ENCODE results near the gene STK36. TPM values are rescaled to one million over a fixed set of nuclear protein-coding genes. Genes with fewer than 3 reads are reported as not detected.
A peak's percentile ranks its signal among the peaks of the same experiment; 100 is the strongest.

The STK36 gene
- total and polyA plus RNA-seq, 9 donors: 18.8 to 32.3 (median 25.7) TPM

- Histone ChIP-seq H3K27me3 (ENCODE audit: control insufficient read depth, insufficient read depth, low read length) (no peaks in the 10 kb centered on the region), H3K36me3 (ENCODE audit: control insufficient read depth, insufficient read depth, low read length) (peaks cover 13% of the 10 kb centered on the region), H3K27ac (ENCODE audit: low read length) (no peak overlapping the region), H3K4me1 (ENCODE audit: control insufficient read depth, insufficient read depth, low read length) (peaks cover 5% of the 10 kb centered on the region), H3K9me3 (replicated peaks; ENCODE audit: control insufficient read depth, low read depth, low read length) (no peaks in the 10 kb centered on the region), H3K4me3 (ENCODE audit: low read length) (no peak overlapping the region)
- peak; percentile 31 for DNase-seq
- no CpG with 5 or more reads among the region's 4 CpGs for WGBS (ENCODE audit: insufficient coverage)
Observed at GRCh38 chr2:218716070-218716469, 44.2 kb downstream of the STK36 start.

- Histone ChIP-seq H3K4me3 (ENCODE audit: low read length) (no peak overlapping the region), H3K27me3 (ENCODE audit: control insufficient read depth, insufficient read depth, low read length) (no peaks in the 10 kb centered on the region), H3K27ac (ENCODE audit: low read length) (no peak overlapping the region), H3K4me1 (ENCODE audit: control insufficient read depth, insufficient read depth, low read length) (no peaks in the 10 kb centered on the region), H3K36me3 (ENCODE audit: control insufficient read depth, insufficient read depth, low read length) (peaks cover 13% of the 10 kb centered on the region), H3K9me3 (replicated peaks; ENCODE audit: control insufficient read depth, low read depth, low read length) (no peaks in the 10 kb centered on the region)
- WGBS (ENCODE audit: insufficient coverage): 100% methylated on average over 1 of the region's 3 CpGs
- DNase-seq: no peak
Observed at GRCh38 chr2:218717262-218717661, 45.4 kb downstream of the STK36 start.

- Histone ChIP-seq H3K27me3 (ENCODE audit: control insufficient read depth, insufficient read depth, low read length) (no peaks in the 10 kb centered on the region), H3K4me3 (ENCODE audit: low read length) (no peak overlapping the region), H3K27ac (ENCODE audit: low read length) (no peak overlapping the region), H3K36me3 (ENCODE audit: control insufficient read depth, insufficient read depth, low read length) (peaks cover 13% of the 10 kb centered on the region), H3K4me1 (ENCODE audit: control insufficient read depth, insufficient read depth, low read length) (no peaks in the 10 kb centered on the region), H3K9me3 (replicated peaks; ENCODE audit: control insufficient read depth, low read depth, low read length) (no peaks in the 10 kb centered on the region)
- DNase-seq: no peak
- 100% methylated on average over 1 of the region's 7 CpGs for WGBS (ENCODE audit: insufficient coverage)
Observed at GRCh38 chr2:218718058-218718457, 46.2 kb downstream of the STK36 start.

GRCh38 chr2:218719457-218719856, 47.6 kb downstream of the STK36 start:
- 82% methylated on average over 2 of the region's 3 CpGs for WGBS (ENCODE audit: insufficient coverage)
- no peaks in the 10 kb centered on the region for H3K27me3 ChIP-seq (ENCODE audit: control insufficient read depth, insufficient read depth, low read length)

GRCh38 chr2:218720048-218721041, 48.5 kb downstream of the STK36 start:
- no peaks in the 10 kb centered on the region for H3K27me3 ChIP-seq (ENCODE audit: control insufficient read depth, insufficient read depth, low read length)
- H3K9me3 ChIP-seq (replicated peaks; ENCODE audit: control insufficient read depth, low read depth, low read length): no peaks in the 10 kb centered on the region
- H3K27ac ChIP-seq (ENCODE audit: low read length): no peak overlapping the region
- no peak overlapping the region for H3K4me3 ChIP-seq (ENCODE audit: low read length)
- no peaks in the 10 kb centered on the region for H3K4me1 ChIP-seq (ENCODE audit: control insufficient read depth, insufficient read depth, low read length)
- WGBS (ENCODE audit: insufficient coverage): 95% methylated on average over 13 of the region's 19 CpGs
- peaks cover 13% of the 10 kb centered on the region for H3K36me3 ChIP-seq (ENCODE audit: control insufficient read depth, insufficient read depth, low read length)
- no peak for DNase-seq

More at GRCh38 chr2:218719457-218719856, 47.6 kb downstream of the STK36 start:
- no peak for DNase-seq
- no peak overlapping the region for H3K4me3 ChIP-seq (ENCODE audit: low read length)
- H3K9me3 ChIP-seq (replicated peaks; ENCODE audit: control insufficient read depth, low read depth, low read length): no peaks in the 10 kb centered on the region
- no peak overlapping the region for H3K27ac ChIP-seq (ENCODE audit: low read length)
- peaks cover 13% of the 10 kb centered on the region for H3K36me3 ChIP-seq (ENCODE audit: control insufficient read depth, insufficient read depth, low read length)
- no peaks in the 10 kb centered on the region for H3K4me1 ChIP-seq (ENCODE audit: control insufficient read depth, insufficient read depth, low read length)

- Histone ChIP-seq H3K27ac (ENCODE audit: low read length) (no peak overlapping the region), H3K9me3 (replicated peaks; ENCODE audit: control insufficient read depth, low read depth, low read length) (no peaks in the 10 kb centered on the region), H3K4me1 (ENCODE audit: control insufficient read depth, insufficient read depth, low read length) (no peaks in the 10 kb centered on the region), H3K27me3 (ENCODE audit: control insufficient read depth, insufficient read depth, low read length) (no peaks in the 10 kb centered on the region), H3K4me3 (ENCODE audit: low read length) (no peak overlapping the region), H3K36me3 (ENCODE audit: control insufficient read depth, insufficient read depth, low read length) (peaks cover 10% of the 10 kb centered on the region)
- DNase-seq: no peak
Observed at GRCh38 chr2:218721488-218721887, 49.6 kb downstream of the STK36 start.

GRCh38 chr2:218721934-218722333, 50.0 kb downstream of the STK36 start:
- no peak for DNase-seq
- no peaks in the 10 kb centered on the region for H3K27me3 ChIP-seq (ENCODE audit: control insufficient read depth, insufficient read depth, low read length)
- H3K4me3 ChIP-seq (ENCODE audit: low read length): no peak overlapping the region
- no peak overlapping the region for H3K27ac ChIP-seq (ENCODE audit: low read length)
- peaks cover 10% of the 10 kb centered on the region for H3K36me3 ChIP-seq (ENCODE audit: control insufficient read depth, insufficient read depth, low read length)
- H3K4me1 ChIP-seq (ENCODE audit: control insufficient read depth, insufficient read depth, low read length): no peaks in the 10 kb centered on the region
- peaks cover 2% of the 10 kb centered on the region for H3K9me3 ChIP-seq (replicated peaks; ENCODE audit: control insufficient read depth, low read depth, low read length)
- no CpG with 5 or more reads among the region's 2 CpGs for WGBS (ENCODE audit: insufficient coverage)

- Histone ChIP-seq H3K4me3 (ENCODE audit: low read length) (no peak overlapping the region), H3K9me3 (replicated peaks; ENCODE audit: control insufficient read depth, low read depth, low read length) (peaks cover 3% of the 10 kb centered on the region), H3K4me1 (ENCODE audit: control insufficient read depth, insufficient read depth, low read length) (no peaks in the 10 kb centered on the region), H3K27me3 (ENCODE audit: control insufficient read depth, insufficient read depth, low read length) (no peaks in the 10 kb centered on the region), H3K36me3 (ENCODE audit: control insufficient read depth, insufficient read depth, low read length) (peaks cover 8% of the 10 kb centered on the region), H3K27ac (ENCODE audit: low read length) (no peak overlapping the region)
- DNase-seq: no peak
- WGBS (ENCODE audit: insufficient coverage): 63% methylated on average over 1 of the region's 1 CpG
Observed at GRCh38 chr2:218722419-218722818, 50.5 kb downstream of the STK36 start.

- no CpG with 5 or more reads among the region's 1 CpG for WGBS (ENCODE audit: insufficient coverage)
- no peak overlapping the region for H3K4me3 ChIP-seq (ENCODE audit: low read length)
- H3K27ac ChIP-seq (ENCODE audit: low read length): no peak overlapping the region
Observed at GRCh38 chr2:218722876-218723785, 51.2 kb downstream of the STK36 start.

GRCh38 chr2:218726004-218726574, 54.2 kb downstream of the STK36 start:
- H3K36me3 ChIP-seq (ENCODE audit: control insufficient read depth, insufficient read depth, low read length): peaks cover 7% of the 10 kb centered on the region
- DNase-seq: no peak
- H3K4me1 ChIP-seq (ENCODE audit: control insufficient read depth, insufficient read depth, low read length): no peaks in the 10 kb centered on the region
- peaks cover 3% of the 10 kb centered on the region for H3K9me3 ChIP-seq (replicated peaks; ENCODE audit: control insufficient read depth, low read depth, low read length)
- no peak overlapping the region for H3K27ac ChIP-seq (ENCODE audit: low read length)
- no CpG with 5 or more reads among the region's 6 CpGs for WGBS (ENCODE audit: insufficient coverage)
- H3K4me3 ChIP-seq (ENCODE audit: low read length): no peak overlapping the region
- H3K27me3 ChIP-seq (ENCODE audit: control insufficient read depth, insufficient read depth, low read length): no peaks in the 10 kb centered on the region

More at GRCh38 chr2:218722876-218723785, 51.2 kb downstream of the STK36 start:
- no peaks in the 10 kb centered on the region for H3K27me3 ChIP-seq (ENCODE audit: control insufficient read depth, insufficient read depth, low read length)
- peaks cover 5% of the 10 kb centered on the region for H3K36me3 ChIP-seq (ENCODE audit: control insufficient read depth, insufficient read depth, low read length)
- no peak for DNase-seq
- peaks cover 3% of the 10 kb centered on the region for H3K9me3 ChIP-seq (replicated peaks; ENCODE audit: control insufficient read depth, low read depth, low read length)
- H3K4me1 ChIP-seq (ENCODE audit: control insufficient read depth, insufficient read depth, low read length): no peaks in the 10 kb centered on the region

Data from muscle of leg (tissue), 11 donors.